AG09309 (cell line): ENCODE results near the gene SIAH3.

ENCODE experiments used
- DNase-seq: peaks from one replicate; pipeline ENCODE4 v3.0.0-alpha.2; 2010; ENCODE audit warnings: low read depth
- H3K4me3 ChIP-seq: 2 replicates; pipeline ENCODE4 v1.5.1; 2011; ENCODE audit warnings: mild to moderate bottlenecking, low read depth, low read length, moderate library complexity; ENCODE audit not compliant: control insufficient read depth
- TF ChIP-seq, protein P1 (sequence below): IDR thresholded peaks from 2 replicates; pipeline ENCODE4 v1.5.1; 2011; ENCODE audit warnings: mild to moderate bottlenecking, low read depth, low read length, inconsistent platforms; ENCODE audit not compliant: insufficient read depth, control insufficient read depth; ENCODE audit errors: missing control alignments

Gene SIAH3

DNA sequence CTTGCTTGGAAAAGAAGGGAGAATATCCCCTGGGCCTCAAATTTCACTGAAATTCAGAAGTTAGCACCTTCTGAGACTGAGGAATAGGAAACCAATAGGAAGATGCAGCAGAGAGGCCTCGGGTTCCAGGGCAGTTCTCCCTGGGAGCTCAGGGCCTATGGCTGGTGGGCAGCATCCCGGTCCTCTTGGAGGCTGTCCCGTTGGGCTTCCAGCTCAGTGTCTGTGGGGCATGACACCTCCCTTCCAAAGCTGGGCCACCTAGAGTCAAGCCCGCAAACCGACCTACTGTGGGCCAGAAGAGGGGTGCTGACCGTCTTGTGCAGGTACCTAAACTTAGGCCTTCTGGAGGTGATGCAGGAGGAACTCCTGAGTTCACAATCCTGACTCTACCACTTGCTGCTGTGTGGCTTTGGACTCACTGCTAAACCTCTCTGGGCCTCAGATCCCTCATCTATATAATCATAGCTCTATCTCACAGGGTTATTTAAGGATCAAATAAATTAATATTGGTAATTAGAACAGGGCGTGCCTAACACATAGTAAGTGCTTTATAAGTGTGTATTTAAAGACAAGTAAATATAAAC, 17.1 kb downstream of the SIAH3 start:
- DNase-seq, result no peak
- TF ChIP-seq, protein P1, sequence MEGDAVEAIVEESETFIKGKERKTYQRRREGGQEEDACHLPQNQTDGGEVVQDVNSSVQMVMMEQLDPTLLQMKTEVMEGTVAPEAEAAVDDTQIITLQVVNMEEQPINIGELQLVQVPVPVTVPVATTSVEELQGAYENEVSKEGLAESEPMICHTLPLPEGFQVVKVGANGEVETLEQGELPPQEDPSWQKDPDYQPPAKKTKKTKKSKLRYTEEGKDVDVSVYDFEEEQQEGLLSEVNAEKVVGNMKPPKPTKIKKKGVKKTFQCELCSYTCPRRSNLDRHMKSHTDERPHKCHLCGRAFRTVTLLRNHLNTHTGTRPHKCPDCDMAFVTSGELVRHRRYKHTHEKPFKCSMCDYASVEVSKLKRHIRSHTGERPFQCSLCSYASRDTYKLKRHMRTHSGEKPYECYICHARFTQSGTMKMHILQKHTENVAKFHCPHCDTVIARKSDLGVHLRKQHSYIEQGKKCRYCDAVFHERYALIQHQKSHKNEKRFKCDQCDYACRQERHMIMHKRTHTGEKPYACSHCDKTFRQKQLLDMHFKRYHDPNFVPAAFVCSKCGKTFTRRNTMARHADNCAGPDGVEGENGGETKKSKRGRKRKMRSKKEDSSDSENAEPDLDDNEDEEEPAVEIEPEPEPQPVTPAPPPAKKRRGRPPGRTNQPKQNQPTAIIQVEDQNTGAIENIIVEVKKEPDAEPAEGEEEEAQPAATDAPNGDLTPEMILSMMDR, result no peak

DNA sequence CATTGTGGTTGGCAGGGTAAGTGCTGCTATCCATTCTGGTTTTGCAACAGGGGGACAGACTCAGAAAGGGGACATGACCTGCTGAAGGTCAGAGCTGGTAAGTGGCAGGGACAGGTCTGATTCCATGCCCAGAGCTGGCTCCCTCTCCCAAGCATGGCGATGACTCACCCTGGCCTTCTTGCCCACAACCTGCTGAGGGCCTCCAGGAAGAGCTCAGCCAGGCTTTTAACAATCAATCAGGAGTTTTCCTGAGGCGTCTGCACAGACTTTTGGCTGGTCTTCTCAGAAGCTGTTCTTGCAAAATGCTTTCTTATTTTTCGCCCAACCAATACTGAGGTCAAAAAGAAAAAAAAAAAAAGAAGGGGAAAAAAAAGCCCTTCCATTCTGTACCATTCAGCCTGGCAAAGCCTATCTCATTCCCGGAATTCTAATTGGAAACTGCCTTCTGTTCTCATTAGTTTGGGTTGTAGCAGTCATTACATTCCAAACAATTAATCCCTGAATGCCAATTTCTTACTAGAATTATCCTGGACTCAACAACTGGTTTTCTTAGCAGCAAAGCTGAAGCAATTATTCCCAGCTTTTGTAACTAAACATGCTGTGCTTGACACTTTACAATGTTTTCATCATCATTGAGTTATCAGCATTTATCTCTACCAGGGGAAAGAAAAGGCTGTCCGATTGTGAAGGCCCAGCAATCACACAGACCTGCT, 17.7 kb downstream of the SIAH3 start:
- H3K4me3 ChIP-seq, result no peak overlapping the region
- TF ChIP-seq, protein P1, result no peak
- DNase-seq, result peak; percentile 11

More for the DNA sequence above, 17.1 kb downstream of the SIAH3 start:
- no peak overlapping the region for H3K4me3 ChIP-seq

DNA sequence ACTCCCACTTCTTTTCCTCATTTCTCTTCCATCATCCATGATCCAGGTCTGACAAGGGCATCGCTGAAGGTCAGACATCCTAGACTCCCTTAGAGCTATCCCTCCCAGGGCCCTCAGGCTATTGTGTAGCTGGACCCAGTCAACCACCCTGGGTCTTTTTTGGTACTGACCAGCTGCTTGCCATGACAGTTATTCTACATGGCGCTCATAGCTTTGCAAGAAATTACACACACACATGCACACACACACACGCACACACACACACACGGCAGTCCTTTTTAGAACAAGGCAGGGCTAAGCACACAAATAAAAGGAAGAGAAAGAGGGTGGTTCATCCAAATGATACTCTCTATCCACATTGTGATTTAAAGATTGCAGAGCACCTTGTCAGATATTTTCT, 18.3 kb downstream of the SIAH3 start:
- DNase-seq, result no peak
- no peak overlapping the region for H3K4me3 ChIP-seq
- TF ChIP-seq, protein P1, result no peak

DNA sequence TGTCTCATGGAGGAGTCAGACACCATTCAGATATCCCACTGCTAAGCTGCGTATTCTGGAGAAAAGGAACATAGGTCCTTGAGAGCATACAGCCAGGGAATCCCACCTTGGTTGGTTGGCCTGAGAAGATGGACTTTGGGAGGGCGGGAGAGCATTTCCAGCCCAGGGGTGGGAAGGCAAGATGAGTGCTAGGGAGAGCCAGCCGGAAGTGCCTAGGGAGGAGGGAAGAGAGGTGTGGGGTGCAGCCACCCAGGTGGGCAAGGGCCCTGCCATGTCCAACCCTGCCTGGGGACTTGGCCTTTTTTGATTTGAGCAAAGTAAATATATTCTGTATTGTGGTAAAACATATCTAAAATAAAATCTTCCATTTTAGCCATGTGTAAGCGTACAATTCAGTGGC, 19.7 kb downstream of the SIAH3 start:
- TF ChIP-seq, protein P1, result no peak
- H3K4me3 ChIP-seq, result no peak overlapping the region
- DNase-seq, result no peak

DNA sequence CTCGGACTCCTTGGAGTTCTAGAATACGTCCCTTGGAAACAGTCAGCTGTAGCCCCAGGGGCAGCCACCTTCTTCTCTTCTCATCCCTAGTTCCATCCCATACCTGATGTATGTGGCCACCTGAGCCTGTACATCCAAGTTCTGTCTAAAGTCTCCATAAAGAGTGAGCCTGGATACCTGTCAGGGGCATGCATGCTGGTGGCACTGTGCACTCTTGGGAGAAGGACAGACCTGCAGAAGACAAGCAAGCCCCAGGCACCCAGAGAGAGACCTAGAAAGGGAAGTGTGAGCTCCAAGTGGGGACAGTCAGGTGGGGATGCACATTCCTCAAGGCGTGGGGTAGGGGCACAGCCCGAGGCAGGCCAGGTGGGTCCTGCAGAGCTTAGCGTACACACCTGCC, 21.4 kb downstream of the SIAH3 start:
- TF ChIP-seq, protein P1, result no peak
- H3K4me3 ChIP-seq, result no peak overlapping the region
- no peak for DNase-seq

DNA sequence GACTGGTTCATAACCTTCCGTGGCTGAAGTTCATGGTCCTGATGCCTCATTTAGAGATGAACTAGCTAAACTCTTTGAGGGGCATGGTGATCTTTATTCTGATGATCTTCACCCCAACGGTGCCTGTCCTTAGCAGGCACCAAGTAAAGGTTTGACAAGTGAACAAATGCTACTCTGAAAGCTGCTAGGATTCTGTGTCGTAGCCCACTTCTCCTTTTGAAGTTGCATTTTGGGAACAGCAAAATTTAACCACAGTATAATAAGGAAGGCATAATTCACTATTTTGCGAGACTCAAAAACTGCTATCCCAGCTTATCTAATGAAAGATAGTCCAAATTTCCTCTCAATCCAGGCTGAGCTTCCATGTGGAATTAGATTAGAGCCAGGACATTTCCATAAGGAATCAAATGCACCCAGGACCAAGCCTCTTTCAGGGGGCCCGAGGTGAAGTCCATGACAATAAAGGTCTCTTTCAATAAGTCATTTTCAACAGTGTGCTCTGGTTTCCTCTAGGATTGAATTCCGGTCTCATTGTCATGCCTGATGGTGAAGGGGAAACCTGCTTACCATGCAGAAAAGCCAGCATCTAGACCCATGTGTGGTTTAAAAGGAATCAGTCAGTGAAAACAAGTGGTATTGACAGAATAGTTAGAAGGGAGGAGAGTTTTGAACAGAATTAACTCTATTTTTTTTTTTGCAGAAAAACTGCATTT, 23.1 kb downstream of the SIAH3 start:
- no peak overlapping the region for H3K4me3 ChIP-seq
- TF ChIP-seq, protein P1, result no peak
- no peak for DNase-seq
